Erythroblast (primary cell): ENCODE measurements around the gene HEATR5B.
"Not testable (repeated sequence)": the region's sequence is repeated elsewhere in the genome, so short reads cannot be mapped to it uniquely, and the experiment has no call there.

Experiments
- DNase-seq, 2 experiments: peaks; one replicate each; lab custom pipeline; 2025; lab: John Stamatoyannopoulos, UW
- GATA1 ChIP-seq: IDR thresholded peaks from 2 replicates; pipeline ENCODE4 v1.6.1; 2011; ENCODE audit warnings: low read depth, mild to moderate bottlenecking, control low read depth, low read length, moderate library complexity
- POLR2A ChIP-seq: IDR thresholded peaks from 2 replicates; pipeline ENCODE4 v1.6.1; 2011; ENCODE audit warnings: mild to moderate bottlenecking, low read length

Gene HEATR5B

DNA sequence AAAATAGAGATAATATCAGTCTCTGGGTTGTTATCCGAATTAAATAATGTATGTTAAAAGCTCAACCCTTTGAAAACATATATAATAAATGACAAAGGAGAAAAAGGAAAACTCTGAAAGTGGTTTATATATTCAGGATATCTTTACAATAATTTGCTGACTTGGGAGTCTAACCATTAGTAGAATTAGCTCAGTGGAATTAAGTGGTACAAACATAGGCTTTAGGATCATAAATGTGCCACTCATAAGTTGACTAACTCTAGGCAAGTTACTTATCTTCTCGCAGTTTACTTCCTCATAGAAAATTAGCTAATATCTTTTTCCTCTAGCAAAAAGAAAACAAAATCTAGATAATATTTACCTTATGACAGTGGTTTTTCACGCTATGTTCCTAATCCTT lies 44.6 kb downstream of the HEATR5B start:
- no peak for DNase-seq
- TF ChIP-seq GATA1 (no peak), POLR2A (no peak)

DNA sequence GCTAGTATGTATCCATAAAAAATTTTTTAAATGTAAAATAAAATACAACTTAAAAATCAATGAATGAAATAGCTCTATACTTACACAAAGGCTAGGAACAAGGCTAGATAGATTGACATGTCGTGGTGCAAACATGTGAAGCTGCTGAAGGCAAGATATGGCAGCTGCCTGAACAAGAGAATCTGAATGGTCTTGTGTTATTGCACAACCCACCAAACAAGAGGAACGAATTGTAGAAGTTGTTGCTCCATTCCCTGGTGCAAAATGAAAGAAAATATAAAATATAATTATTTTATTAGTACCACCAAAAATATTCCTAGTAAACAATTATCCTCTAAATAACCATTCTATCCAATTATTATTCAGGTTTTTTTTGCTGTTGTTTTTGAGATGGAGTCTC lies 46.4 kb downstream of the HEATR5B start:
- no peak for DNase-seq
- TF ChIP-seq POLR2A (no peak), GATA1 (no peak)

DNA sequence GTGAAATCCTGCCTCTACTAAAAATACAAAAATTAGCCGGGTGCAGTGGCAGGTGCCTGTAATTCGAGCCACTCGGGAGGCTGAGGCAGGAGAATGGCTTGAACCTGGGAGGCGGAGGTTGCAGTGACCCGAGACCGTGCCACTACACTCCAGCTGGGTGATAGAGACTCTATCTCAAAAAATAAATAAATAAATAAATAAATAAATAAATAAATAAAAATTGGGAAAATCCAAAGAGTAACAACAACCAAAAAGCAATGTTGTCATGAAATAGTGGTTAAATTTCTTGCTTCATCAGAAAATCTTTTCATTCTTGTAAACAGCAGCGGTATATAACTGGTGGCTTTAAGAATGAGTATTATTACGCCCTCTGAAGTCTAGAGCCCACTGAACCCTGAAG lies 54.4 kb downstream of the HEATR5B start:
- DNase-seq, result no peak
- TF ChIP-seq GATA1 (no peak), POLR2A (no peak)

DNA sequence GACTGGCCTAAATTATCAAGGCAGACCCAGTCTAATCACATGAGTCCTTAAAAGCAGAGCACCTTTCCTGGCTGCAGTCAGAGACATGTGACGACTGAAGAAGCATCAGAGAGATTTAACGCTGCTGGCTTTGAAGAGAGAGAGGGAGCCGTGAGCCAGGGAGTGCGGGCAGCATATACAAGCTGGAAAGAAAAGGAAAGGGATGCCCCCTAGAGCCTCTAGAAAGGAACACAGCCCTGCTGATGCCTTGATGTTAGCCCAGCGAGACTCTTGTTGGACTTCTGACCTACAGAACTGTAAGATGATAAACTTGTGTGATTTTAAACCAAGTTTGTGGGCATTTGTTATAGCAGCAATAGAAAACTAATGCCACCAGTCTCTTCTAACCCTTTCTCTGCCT lies 58.1 kb downstream of the HEATR5B start:
- DNase-seq, result peak; percentile 16 to 20
- TF ChIP-seq GATA1 (no peak), POLR2A (no peak)

DNA sequence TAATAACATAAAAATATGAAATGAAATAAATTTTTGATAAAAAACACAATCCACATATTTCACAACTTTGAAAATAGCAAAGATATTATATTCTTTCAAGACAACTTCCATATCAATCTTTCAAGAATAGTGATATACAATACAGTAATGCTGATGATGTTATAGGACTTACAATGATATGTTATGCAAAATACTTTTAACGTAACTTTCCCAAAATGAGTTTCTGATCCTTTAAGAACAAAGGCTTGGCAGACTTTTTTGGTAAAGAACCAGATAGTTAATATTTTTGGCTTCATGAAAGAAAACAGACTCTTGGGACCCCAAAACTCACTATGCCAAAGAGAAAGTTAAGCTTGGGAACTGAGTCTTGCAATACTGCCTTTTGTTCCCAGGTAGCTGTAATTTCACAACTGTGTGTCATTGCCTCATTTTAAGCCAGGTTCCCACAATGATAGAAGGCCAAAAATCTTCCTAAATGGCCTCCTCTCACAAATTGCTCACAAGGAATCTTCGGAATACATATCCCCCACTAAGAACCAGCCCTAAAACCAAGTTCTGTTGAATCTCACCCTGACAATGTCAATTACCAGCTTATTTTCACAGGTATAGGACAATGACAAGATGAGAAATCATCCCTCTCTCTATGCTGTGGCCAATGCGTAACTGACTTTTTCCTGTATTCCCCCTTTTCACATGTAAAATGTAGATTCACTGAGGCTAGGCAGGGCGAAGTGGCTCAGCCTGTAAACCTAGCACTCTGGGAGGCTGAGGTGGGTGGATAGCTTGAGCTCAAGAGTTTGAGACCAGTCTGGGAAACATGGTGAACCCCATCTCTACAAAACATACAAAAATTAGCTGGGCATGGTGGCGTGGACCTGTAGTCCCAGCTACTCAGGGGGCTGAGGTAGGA lies 63.0 kb downstream of the HEATR5B start:
- no peak for TF ChIP-seq POLR2A
- no peak for TF ChIP-seq GATA1
- DNase-seq, result no peak

DNA sequence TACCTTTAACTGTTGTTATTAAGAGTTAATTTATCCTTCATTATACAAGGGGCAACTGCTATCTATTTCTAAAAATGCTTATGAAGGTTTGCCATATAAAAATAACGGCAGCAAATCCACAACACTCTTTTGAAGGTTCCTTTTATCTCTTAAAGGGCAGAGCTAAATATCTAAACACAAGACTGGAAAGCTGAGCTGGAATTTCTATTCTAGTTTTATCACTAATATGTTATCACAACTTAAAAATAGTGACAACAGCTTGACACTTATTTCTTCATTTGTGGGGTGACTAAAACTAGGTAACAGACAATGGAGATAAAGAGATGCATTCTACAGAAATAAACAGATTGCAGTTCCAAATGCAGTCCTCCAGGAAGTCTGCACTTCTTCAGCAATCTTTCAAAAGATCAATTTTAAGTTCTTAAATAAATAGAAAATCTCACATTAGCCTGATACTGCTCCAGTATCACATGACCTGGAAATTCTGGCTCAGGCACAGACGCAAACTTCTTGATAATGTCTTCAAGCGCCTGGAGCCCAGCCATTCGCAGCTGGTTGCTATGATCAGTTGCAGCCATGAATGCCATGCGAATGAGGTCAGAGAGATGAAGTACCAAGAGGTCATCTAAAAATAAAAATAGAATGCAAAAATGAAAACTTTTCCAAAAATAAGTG lies 63.8 kb downstream of the HEATR5B start:
- DNase-seq, result no peak
- TF ChIP-seq POLR2A (no peak), GATA1 (no peak)

DNA sequence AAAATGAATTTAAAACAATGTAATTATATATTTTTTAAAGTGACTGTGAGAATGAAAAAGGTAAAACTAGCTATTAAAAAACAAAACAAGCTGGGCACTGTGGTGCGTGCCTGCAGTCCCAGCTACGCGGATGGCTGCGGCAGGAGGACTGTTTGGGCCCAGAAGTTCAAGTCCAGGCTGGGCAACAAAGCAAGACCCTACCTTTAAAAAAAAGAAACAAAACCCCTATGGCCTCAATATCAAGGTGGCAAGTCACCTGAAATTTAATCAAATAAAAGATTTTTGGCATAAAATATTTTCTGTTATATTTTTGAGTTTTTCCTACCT lies 70.9 kb downstream of the HEATR5B start:
- DNase-seq, result no peak
- TF ChIP-seq POLR2A, result no peak
- TF ChIP-seq GATA1, result no peak

DNA sequence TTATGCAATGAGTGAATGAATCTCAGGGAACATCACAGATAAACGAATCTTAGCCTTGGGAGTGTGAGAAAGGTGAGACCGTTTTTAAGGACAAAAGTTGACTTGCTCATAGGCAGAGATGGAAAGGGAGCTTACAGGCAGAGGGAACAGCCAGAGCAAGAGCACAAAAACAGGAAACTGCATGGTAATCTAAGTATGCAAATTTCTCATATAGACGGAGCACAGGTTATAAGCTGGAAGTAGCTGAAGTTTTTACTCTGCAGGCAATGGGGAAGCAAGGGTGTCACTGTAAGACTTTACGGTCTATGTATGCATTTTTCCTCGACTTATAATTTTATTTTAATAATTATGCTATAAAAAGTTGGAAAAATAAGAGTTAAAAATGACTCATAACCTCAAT lies 73.0 kb downstream of the HEATR5B start:
- no peak for DNase-seq
- TF ChIP-seq POLR2A, result no peak
- no peak for TF ChIP-seq GATA1

DNA sequence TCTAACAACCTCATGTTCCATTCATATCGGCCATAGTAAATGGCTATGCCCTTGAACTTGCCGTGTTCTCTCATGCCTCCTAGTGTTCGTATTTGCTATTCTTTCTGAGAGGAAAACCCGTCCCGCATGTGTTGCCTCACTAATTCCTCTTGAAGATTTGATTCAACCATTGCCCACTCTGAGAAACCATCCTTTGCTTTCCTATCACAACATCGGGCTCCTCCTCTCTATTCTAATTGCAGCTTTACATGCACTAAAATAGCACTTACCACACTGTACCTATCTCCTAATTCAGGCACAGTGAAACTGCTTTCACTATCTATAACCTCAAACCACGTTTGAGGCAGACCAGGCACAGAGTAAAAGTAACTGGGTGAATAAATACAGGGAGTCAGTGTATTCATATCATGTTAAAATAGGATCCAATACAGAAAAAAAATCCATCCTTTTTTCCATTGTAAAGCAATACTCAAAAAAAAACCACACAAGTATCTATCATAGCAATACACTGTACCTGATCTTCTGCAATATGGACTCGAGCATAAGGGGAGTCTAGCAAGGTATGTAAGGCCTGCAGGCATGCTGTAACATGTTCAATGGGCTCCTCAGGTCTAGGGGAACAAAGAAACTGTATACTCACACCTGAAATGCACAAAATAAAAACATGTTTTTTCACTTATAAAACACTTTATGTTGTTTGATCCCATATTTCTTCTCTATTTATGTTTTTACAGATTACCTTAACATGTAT lies 78.9 kb downstream of the HEATR5B start:
- TF ChIP-seq GATA1 (no peak), POLR2A (no peak)
- peak; percentile 56 to 65 for DNase-seq

DNA sequence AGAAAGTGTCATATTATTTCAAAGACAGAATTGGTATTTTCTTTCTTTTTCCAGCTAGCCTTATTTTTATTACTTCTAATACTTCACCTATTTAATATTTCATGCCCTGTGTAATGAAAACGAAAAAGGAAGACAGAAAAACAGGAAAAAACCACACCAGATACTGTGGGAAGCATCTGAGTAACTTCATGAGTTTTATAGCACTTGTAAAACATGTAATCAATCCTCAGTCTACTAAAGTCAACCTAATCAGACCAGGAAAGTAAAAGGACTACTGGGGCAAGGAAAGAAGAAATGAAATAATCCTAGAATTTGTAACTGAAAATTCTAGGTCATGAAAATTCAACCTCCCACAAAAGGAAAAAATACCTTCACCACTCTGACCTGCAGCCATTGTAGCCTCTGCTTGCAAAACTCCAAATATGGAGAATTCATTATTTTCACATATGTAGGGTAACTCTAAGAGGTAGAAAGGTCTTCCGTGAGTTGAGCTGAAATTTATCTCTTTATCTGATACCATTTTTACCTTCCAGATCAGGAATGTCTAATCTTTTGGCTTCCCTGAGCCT lies 83.1 kb downstream of the HEATR5B start:
- TF ChIP-seq GATA1 (no peak), POLR2A (no peak)
- DNase-seq, result no peak

DNA sequence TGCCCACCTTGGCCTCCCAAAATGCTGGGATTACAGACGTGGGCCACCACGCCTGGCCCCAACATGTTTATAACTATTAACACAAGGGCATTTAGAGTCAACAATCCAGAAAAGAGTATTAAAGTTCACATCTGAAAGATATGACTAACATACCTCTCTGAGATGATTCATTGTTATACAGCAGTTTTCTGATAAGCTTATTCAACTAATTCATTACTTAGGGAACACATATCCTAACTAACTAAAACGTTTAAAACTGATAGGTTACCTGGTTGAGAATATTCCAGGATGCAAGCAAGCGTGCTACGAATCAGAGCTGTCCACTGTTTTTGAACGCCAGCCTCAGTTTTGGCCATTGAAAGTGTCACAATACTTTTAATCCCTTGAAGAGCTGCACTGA lies 83.9 kb downstream of the HEATR5B start:
- TF ChIP-seq POLR2A, result no peak
- TF ChIP-seq GATA1, result no peak
- no peak for DNase-seq

DNA sequence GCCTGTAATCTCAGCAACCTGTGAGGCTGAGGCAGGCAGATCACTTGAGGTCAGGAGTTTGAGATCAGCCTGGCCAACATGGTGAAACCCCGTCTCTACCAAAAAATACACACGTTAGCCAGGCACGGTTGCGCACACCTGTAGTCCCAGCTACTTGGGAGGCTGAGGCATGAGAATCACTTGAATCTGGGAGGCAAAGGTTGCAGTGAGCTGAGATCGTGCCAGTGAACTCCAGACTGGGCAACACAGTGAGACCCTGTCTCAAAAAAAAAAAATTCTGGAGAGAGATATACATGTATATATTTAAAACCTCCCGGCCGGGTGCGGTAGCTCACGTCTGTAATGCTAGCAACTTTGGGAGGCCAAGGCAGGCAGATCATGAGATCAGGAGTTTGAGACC lies 84.8 kb downstream of the HEATR5B start:
- DNase-seq, result not testable (repeated sequence)

DNA sequence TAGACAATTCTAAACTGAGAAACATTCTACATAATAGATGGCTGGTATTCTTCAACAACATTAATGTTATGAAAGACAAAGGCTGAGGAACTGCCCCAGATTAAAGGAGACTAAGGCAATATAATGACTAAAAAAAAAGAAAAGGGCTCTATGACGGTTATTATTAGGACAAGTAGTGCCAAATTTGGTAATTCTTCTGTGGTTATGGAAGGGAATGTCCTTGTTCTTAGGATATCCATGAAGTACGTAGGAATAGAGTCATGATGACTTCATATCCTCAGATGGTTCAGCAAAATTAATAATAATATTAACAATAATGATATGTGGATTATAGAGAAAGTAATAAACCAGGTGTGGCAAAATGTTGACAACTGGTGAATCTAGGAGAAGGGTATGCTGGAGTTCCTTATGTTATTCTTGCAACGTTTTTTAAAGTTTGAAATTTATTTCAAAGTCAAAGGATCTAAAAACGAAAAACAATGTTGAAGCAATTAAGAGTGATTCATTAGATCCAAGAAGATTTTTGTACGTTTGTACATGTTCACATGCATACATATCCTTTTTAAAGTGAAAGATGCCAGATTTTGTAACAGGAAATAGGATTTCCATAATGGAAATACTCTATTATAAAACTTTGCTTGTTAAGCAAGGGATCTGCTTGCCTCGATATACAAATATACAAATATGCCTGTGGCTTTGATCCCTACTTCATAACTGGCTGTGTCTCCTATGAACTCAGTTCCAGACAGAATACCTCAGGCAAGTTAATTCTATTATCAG lies 90.1 kb downstream of the HEATR5B start:
- no peak for TF ChIP-seq GATA1
- no peak for TF ChIP-seq POLR2A
- DNase-seq, result no peak
